Chondrocyte (in vitro differentiated cells): ENCODE measurements around the gene HNRNPA3. TPM values are rescaled to one million over a fixed set of nuclear protein-coding genes. Genes with fewer than 3 reads are reported as not detected.

ENCODE experiments used
- DNase-seq: peaks from one replicate; pipeline ENCODE4 v3.0.0; 2021; ENCODE audit warnings: mixed read lengths, low spot score
- H3K27ac Mint-ChIP-seq: one replicate; pipeline ENCODE4 v1.8.0; 2021; ENCODE audit warnings: mild to moderate bottlenecking, moderate library complexity, mixed read lengths; ENCODE audit not compliant: unreplicated experiment
- H3K27me3 Mint-ChIP-seq: 2 replicates; pipeline ENCODE4 v1.8.0; 2021; ENCODE audit warnings: low read depth, mixed read lengths
- H3K36me3 Mint-ChIP-seq: 2 replicates; pipeline ENCODE4 v1.8.0; 2021; ENCODE audit warnings: low read depth, mixed read lengths
- H3K4me1 Mint-ChIP-seq: 2 replicates; pipeline ENCODE4 v1.8.0; 2021; ENCODE audit warnings: low read depth, mild to moderate bottlenecking, mixed read lengths
- H3K4me3 Mint-ChIP-seq: one replicate; pipeline ENCODE4 v1.8.0; 2021; ENCODE audit warnings: mild to moderate bottlenecking, moderate library complexity, mixed read lengths; ENCODE audit not compliant: unreplicated experiment
- H3K9me3 Mint-ChIP-seq: 2 replicates; pipeline ENCODE4 v1.8.0; 2021; ENCODE audit warnings: low read depth, mixed read lengths
- CTCF ChIP-seq: fragments of 200-600 bp; sonication (generic); IDR thresholded peaks from 2 replicates; pipeline ENCODE4 v1.5.0; 2021; ENCODE audit warnings: antibody characterized with exemption, mild to moderate bottlenecking, moderate library complexity
- total RNA-seq: library from RNA; stranded (reverse); gene quantifications from 3 replicates; pipeline ENCODE4 v1.2.1, GENCODE V29; 2021

HNRNPA3 gene
- total RNA-seq, 1 donor from 2014 or later = 98.0 TPM

GRCh38 chr2:177252808-177253531 lies 40.4 kb downstream of the HNRNPA3 start:
- H3K4me1 Mint-ChIP-seq = peaks cover 78% of the 10 kb centered on the region
- no peaks in the 10 kb centered on the region for H3K27me3 Mint-ChIP-seq
- no peak overlapping the region for H3K4me3 Mint-ChIP-seq
- H3K9me3 Mint-ChIP-seq = no peaks in the 10 kb centered on the region
- no peak for DNase-seq
- TF ChIP-seq CTCF = no peak
- H3K36me3 Mint-ChIP-seq = peaks cover 5% of the 10 kb centered on the region
- H3K27ac Mint-ChIP-seq = peak overlapping the region; percentile 91

GRCh38 chr2:177253704-177254103 lies 41.1 kb downstream of the HNRNPA3 start:
- no peak overlapping the region for H3K4me3 Mint-ChIP-seq
- H3K27me3 Mint-ChIP-seq = no peaks in the 10 kb centered on the region
- peaks cover 83% of the 10 kb centered on the region for H3K4me1 Mint-ChIP-seq
- no peak for TF ChIP-seq CTCF
- H3K27ac Mint-ChIP-seq = peak overlapping the region; percentile 23
- peaks cover 4% of the 10 kb centered on the region for H3K9me3 Mint-ChIP-seq
- H3K36me3 Mint-ChIP-seq = peaks cover 5% of the 10 kb centered on the region
- no peak for DNase-seq

- peak overlapping the region; percentile 65 for H3K27ac Mint-ChIP-seq
- H3K36me3 Mint-ChIP-seq = peaks cover 4% of the 10 kb centered on the region
- H3K27me3 Mint-ChIP-seq = no peaks in the 10 kb centered on the region
- H3K4me1 Mint-ChIP-seq = peaks cover 89% of the 10 kb centered on the region
- DNase-seq = no peak
- H3K9me3 Mint-ChIP-seq = peaks cover 4% of the 10 kb centered on the region
- no peak overlapping the region for H3K4me3 Mint-ChIP-seq
- TF ChIP-seq CTCF = peak; percentile 73
Measured at GRCh38 chr2:177254433-177255226, 42.0 kb downstream of the HNRNPA3 start.

- Mint-ChIP-seq H3K9me3 (peaks cover 4% of the 10 kb centered on the region), H3K27me3 (no peaks in the 10 kb centered on the region), H3K4me1 (peaks cover 90% of the 10 kb centered on the region), H3K27ac (peak overlapping the region; percentile 65), H3K36me3 (peaks cover 4% of the 10 kb centered on the region), H3K4me3 (no peak overlapping the region)
- DNase-seq = no peak
- no peak for TF ChIP-seq CTCF
Measured at GRCh38 chr2:177255227-177255601, 42.6 kb downstream of the HNRNPA3 start.

GRCh38 chr2:177256026-177256425 lies 43.4 kb downstream of the HNRNPA3 start:
- no peak overlapping the region for H3K4me3 Mint-ChIP-seq
- H3K36me3 Mint-ChIP-seq = peaks cover 4% of the 10 kb centered on the region
- peaks cover 4% of the 10 kb centered on the region for H3K9me3 Mint-ChIP-seq

More at GRCh38 chr2:177256026-177256425, 43.4 kb downstream of the HNRNPA3 start:
- H3K4me1 Mint-ChIP-seq = peaks cover 90% of the 10 kb centered on the region
- peak overlapping the region; percentile 57 for H3K27ac Mint-ChIP-seq
- H3K27me3 Mint-ChIP-seq = no peaks in the 10 kb centered on the region
- no peak for DNase-seq
- TF ChIP-seq CTCF = no peak
